Esophagus muscularis mucosa (tissue), 4 donors: ENCODE measurements around the gene DOCK3. TPM values are rescaled to one million over a fixed set of nuclear protein-coding genes. Genes with fewer than 3 reads are reported as not detected.
"Not testable (repeated sequence)": the region's sequence is repeated elsewhere in the genome, so short reads cannot be mapped to it uniquely, and the experiment has no call there.

Experiments
- DNase-seq: peaks from one replicate; pipeline ENCODE4 v3.0.0-alpha.2; 2017; ENCODE audit errors: extremely low spot score
- H3K27ac ChIP-seq, 4 donors: fragments of 200-600 bp; sonication (generic); replicated peaks in 1 of 4; 1 replicate in 3 of 4; 2 replicates in 1 of 4; pipeline ENCODE4 v1.5.1; 2016 to 2019; ENCODE audit warnings: mild to moderate bottlenecking in 1 of 4
- H3K27me3 ChIP-seq, 4 donors: fragments of 200-600 bp; sonication (generic); one replicate each; pipeline versions ENCODE4 v1.5.1 to v1.6.0; 2016 to 2019
- H3K36me3 ChIP-seq, 4 donors: fragments of 200-600 bp; sonication (generic); one replicate each; pipeline ENCODE4 v1.5.1; 2016 to 2019
- H3K4me1 ChIP-seq, 4 donors: fragments of 200-600 bp; sonication (generic); one replicate each; pipeline ENCODE4 v1.5.1; 2016 to 2019
- H3K4me3 ChIP-seq, 4 donors: fragments of 200-600 bp; sonication (generic); 1 replicate in 2 of 4; 2 replicates in 2 of 4; pipeline ENCODE4 v1.5.1; 2016 to 2019; ENCODE audit warnings: mild to moderate bottlenecking in 4 of 4, moderate library complexity in 1 of 4
- H3K9me3 ChIP-seq, 4 donors: fragments of 200-600 bp; sonication (generic); 1 replicate in 3 of 4; 2 replicates in 1 of 4; pipeline ENCODE4 v1.5.1; 2016 to 2019
- EP300 ChIP-seq: sonication (generic); formaldehyde crosslinking; IDR thresholded peaks from one replicate; pipeline ENCODE4 v1.6.1; 2017; ENCODE audit warnings: antibody characterized with exemption
- POLR2A ChIP-seq: fragments of 450-650 bp; IDR thresholded peaks from one replicate; pipeline ENCODE4 v1.6.1; 2017; ENCODE audit warnings: antibody characterized with exemption, moderate library complexity, mild to moderate bottlenecking, low read depth
- POLR2AphosphoS5 ChIP-seq, 2 donors: sonication (generic); formaldehyde crosslinking; IDR thresholded peaks; one replicate each; pipeline ENCODE4 v1.6.1; 2017; ENCODE audit warnings: antibody characterized with exemption in 2 of 2
- WGBS: methylation state at CpG from one replicate; pipeline ENCODE4 v1.1.5; 2018; 5-methylcytosine and 5-hydroxymethylcytosine counted together
- intact Hi-C: fragments of 100-400 bp; cut with DNase I; formaldehyde crosslinking; loops from one replicate; pipeline ENCODE4 v1.15.1; 2023
- total RNA-seq, 4 donors: library from RNA; depleted of rRNA; stranded (reverse); fragments of >200 nt; gene quantifications; one replicate each; pipeline versions ENCODE4 v1.1.0 to v1.2.1, GENCODE V29; 2016
- TF ChIP-seq, protein P1 (sequence below), 3 experiments: fragments of 200-600 bp in 2 of 3; fragments of 450-650 bp in 1 of 3; sonication (generic) in 2 of 3; IDR thresholded peaks; one replicate each; pipeline ENCODE4 v1.5.1; 2017 to 2019; ENCODE audit warnings: antibody characterized with exemption in 3 of 3, mild to moderate bottlenecking in 2 of 3, moderate library complexity in 1 of 3

Gene DOCK3
- total RNA-seq, 4 donors from 2014 or later: 5.4 to 10.6 (median 7.2) TPM

DNA sequence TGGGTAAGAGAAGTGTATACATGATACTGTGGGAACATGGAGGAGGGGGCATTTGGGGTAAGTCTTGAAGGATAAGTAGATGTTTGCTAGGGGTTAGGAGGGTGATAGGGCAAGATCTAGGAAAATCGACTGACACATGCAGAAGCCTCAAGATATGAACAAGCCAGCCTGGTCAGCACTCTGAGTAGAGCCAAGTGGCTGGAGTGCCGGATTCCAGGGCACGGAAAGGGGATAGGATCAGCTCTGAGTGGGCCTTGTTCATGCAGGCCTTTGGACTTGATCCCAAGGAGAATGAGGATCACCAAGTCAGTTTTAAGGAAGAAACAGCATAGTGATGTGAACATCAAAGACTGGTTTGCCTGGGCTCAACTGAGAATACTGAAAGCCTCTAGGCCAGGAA is 686.1 kb downstream of the DOCK3 start:
- TF ChIP-seq, protein P1, sequence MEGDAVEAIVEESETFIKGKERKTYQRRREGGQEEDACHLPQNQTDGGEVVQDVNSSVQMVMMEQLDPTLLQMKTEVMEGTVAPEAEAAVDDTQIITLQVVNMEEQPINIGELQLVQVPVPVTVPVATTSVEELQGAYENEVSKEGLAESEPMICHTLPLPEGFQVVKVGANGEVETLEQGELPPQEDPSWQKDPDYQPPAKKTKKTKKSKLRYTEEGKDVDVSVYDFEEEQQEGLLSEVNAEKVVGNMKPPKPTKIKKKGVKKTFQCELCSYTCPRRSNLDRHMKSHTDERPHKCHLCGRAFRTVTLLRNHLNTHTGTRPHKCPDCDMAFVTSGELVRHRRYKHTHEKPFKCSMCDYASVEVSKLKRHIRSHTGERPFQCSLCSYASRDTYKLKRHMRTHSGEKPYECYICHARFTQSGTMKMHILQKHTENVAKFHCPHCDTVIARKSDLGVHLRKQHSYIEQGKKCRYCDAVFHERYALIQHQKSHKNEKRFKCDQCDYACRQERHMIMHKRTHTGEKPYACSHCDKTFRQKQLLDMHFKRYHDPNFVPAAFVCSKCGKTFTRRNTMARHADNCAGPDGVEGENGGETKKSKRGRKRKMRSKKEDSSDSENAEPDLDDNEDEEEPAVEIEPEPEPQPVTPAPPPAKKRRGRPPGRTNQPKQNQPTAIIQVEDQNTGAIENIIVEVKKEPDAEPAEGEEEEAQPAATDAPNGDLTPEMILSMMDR (IDR thresholded peaks at IDR 0.05): no peak
- no peak for TF ChIP-seq EP300
- no peak for TF ChIP-seq POLR2A
- TF ChIP-seq POLR2AphosphoS5 (IDR thresholded peaks at IDR 0.05): no peak
- H3K36me3 ChIP-seq: peaks cover 0 to 52% (median 15%) of the 10 kb centered on the region in 4 donors

DNA sequence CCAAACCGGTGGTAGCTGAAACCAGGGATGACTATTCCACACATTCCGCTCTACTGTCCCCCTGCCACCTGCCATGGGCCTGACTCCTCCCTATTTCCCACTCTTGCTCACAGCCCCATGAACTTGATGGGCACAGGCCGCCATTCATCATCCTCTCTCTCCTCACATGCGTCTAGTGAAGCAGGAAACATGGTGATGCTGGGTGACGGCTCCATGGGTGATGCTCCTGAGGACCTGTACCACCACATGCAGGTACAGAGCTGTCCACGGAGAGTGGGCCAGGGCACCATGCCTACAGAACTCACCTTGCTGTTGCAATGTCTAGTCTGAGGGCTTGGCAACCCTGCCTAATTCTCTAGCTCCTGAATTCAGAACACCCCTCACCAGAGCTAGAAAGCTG is 687.0 kb downstream of the DOCK3 start:
- H3K36me3 ChIP-seq: peaks cover 0 to 43% (median 15%) of the 10 kb centered on the region in 4 donors
- intact Hi-C loops: no loop called here

More for the DNA sequence above, 686.1 kb downstream of the DOCK3 start:
- no peak overlapping the region for H3K27ac ChIP-seq
- H3K9me3 ChIP-seq: no peaks in the 10 kb centered on the region
- no peak for DNase-seq
- no peaks in the 10 kb centered on the region for H3K27me3 ChIP-seq
- H3K4me3 ChIP-seq: no peak overlapping the region
- intact Hi-C loops: no loop called here
- H3K4me1 ChIP-seq: no peaks in the 10 kb centered on the region
- WGBS: 92% methylated on average over 3 of the region's 3 CpGs

DNA sequence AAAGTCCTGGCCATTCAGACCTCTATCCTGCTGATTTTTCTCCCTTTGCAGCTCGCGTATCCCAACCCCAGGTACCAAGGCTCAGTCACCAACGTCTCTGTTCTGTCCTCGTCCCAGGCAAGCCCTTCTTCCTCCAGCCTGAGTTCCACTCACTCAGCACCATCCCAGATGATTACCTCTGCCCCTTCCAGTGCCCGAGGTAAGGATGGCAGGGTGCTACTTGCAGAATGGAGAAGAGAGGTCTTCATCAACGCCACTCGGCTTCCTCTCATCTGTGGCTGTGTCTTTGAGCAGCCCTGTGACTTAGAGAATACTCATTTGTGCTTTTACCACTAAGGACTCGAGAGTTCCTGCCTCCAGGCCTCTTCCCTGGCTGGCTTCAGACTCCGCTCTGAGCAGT is 687.7 kb downstream of the DOCK3 start:
- Histone ChIP-seq H3K36me3 (peaks cover 0 to 36% (median 12%) of the 10 kb centered on the region in 4 donors), H3K4me3 (no peak overlapping the region), H3K27me3 (no peaks in the 10 kb centered on the region), H3K9me3 (no peaks in the 10 kb centered on the region), H3K27ac (no peak overlapping the region), H3K4me1 (no peaks in the 10 kb centered on the region)
- DNase-seq: no peak
- intact Hi-C loops: no loop called here
- TF ChIP-seq EP300 (no peak), POLR2AphosphoS5 (IDR thresholded peaks at IDR 0.05) (no peak), POLR2A (no peak)
- TF ChIP-seq, protein P1 (IDR thresholded peaks at IDR 0.05): no peak
- 91% methylated on average over 9 of the region's 9 CpGs for WGBS

More for the DNA sequence above, 687.0 kb downstream of the DOCK3 start:
- Histone ChIP-seq H3K4me1 (no peaks in the 10 kb centered on the region), H3K4me3 (no peak overlapping the region), H3K9me3 (no peaks in the 10 kb centered on the region), H3K27me3 (no peaks in the 10 kb centered on the region), H3K27ac (no peak overlapping the region)
- DNase-seq: no peak
- WGBS: 89% methylated on average over 6 of the region's 6 CpGs
- TF ChIP-seq EP300 (no peak), POLR2A (no peak), POLR2AphosphoS5 (IDR thresholded peaks at IDR 0.05) (no peak)
- TF ChIP-seq, protein P1 (IDR thresholded peaks at IDR 0.05): no peak

DNA sequence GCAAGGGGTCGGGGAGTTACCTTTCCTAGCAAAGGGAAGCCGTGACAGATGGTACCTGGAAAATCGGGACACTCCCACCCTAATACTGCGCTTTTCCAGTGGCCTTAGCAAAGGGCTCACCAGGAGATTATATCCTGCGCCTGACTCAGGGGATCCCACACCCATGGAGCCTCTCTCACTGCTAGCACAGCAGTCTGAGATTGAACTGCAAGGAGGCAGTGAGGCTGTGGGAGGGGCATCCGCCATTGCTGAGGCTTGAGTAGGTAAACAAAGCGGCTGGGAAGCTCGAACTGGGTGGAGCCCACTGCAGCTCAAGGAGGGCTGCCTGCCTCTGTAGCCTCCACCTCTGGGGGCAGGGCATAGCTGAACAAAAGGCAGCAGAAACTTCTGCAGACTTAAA is 693.5 kb downstream of the DOCK3 start:
- H3K27me3 ChIP-seq, H3K9me3 ChIP-seq, H3K27ac ChIP-seq, DNase-seq, H3K36me3 ChIP-seq, H3K4me1 ChIP-seq, H3K4me3 ChIP-seq: not testable (repeated sequence)
- 94% methylated on average over 5 of the region's 8 CpGs for WGBS
- intact Hi-C loops: loop anchor here (5.0 kb wide), 1 partner anchor 401 kb away; no protein-coding TSS in a partner anchor

DNA sequence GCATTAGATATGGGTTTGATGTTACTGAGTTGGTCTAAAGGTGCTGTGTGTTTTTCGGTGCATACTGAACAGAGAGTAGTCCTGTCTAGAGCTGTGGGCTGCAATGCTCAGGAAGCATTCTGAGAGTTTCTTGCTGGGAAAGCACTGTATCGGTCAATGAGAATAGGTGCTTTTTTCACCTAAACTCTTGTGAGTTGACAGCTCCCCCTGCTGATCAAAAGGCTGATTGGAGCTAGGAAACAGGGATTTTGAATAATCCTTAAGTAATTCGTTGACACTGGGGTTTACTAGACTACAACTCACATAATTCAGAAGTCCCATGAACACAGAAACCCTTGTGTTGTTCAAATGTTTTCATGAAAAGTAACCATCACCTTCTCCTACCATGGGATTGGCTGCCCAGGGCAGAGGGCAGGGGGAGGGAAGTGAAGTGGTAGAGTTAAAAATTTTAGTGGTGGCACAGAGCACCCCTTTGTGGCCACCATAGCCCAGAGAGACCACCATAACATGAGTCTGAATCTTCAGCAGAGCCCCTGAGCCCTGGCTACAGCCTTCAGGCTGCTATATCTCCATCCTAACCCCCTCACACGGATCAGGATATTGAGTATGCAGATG is 697.3 kb downstream of the DOCK3 start:
- no peak overlapping the region for H3K4me3 ChIP-seq
- H3K9me3 ChIP-seq: peaks cover 0 to 3% (median 0%) of the 10 kb centered on the region in 4 donors
- 29% methylated on average over 4 of the region's 4 CpGs for WGBS
- TF ChIP-seq EP300: no peak
- TF ChIP-seq, protein P1 (IDR thresholded peaks at IDR 0.05): peak; percentile 56 to 70 (median 69)
- no peaks in the 10 kb centered on the region for H3K4me1 ChIP-seq
- peaks cover 0 to 25% (median 8%) of the 10 kb centered on the region in 4 donors for H3K36me3 ChIP-seq
- H3K27ac ChIP-seq: no peak overlapping the region
- intact Hi-C loops: loop anchor here (10.0 kb wide), 2 partner anchors 267 to 697 kb away; partner anchors contain the start of gene DOCK3
- no peak for DNase-seq
- H3K27me3 ChIP-seq: no peaks in the 10 kb centered on the region
